Peyer's patch (tissue), 4 donors: ENCODE results near the gene ARHGAP18.

Experiments
- POLR2A ChIP-seq, 2 donors: fragments of 450-650 bp; IDR thresholded peaks; one replicate each; pipeline ENCODE4 v1.5.1; 2017; ENCODE audit warnings: antibody characterized with exemption in 2 of 2, mild to moderate bottlenecking in 2 of 2, moderate library complexity in 2 of 2
- TF ChIP-seq, protein P1 (sequence below), 6 experiments: fragments of 450-650 bp in 4 of 6; fragments of 200-600 bp in 2 of 6; sonication (generic) in 1 of 6; IDR thresholded peaks; one replicate each; pipeline ENCODE4 v1.5.1; 2017 to 2019; ENCODE audit warnings: antibody characterized with exemption in 6 of 6, mild to moderate bottlenecking in 3 of 6, moderate library complexity in 1 of 6

GRCh38 chr6:129597023-129597713 is 112.8 kb downstream of the ARHGAP18 start:
- TF ChIP-seq, protein P1, sequence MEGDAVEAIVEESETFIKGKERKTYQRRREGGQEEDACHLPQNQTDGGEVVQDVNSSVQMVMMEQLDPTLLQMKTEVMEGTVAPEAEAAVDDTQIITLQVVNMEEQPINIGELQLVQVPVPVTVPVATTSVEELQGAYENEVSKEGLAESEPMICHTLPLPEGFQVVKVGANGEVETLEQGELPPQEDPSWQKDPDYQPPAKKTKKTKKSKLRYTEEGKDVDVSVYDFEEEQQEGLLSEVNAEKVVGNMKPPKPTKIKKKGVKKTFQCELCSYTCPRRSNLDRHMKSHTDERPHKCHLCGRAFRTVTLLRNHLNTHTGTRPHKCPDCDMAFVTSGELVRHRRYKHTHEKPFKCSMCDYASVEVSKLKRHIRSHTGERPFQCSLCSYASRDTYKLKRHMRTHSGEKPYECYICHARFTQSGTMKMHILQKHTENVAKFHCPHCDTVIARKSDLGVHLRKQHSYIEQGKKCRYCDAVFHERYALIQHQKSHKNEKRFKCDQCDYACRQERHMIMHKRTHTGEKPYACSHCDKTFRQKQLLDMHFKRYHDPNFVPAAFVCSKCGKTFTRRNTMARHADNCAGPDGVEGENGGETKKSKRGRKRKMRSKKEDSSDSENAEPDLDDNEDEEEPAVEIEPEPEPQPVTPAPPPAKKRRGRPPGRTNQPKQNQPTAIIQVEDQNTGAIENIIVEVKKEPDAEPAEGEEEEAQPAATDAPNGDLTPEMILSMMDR (IDR thresholded peaks at IDR 0.05) = no peak
- no peak for TF ChIP-seq POLR2A (IDR thresholded peaks at IDR 0.05)
